IPS-NIHi7 (cell line): ENCODE measurements around the gene MYO16.

Experiments
- DNase-seq: peaks from one replicate; pipeline ENCODE4 v3.0.0; 2012; ENCODE audit warnings: mixed read lengths; ENCODE audit errors: extremely low spot score

The MYO16 gene

GRCh38 chr13:109121826-109122225, 492.4 kb downstream of the MYO16 start:
- peak; percentile 29 for DNase-seq

GRCh38 chr13:109123971-109124370, 494.6 kb downstream of the MYO16 start:
- peak; percentile 15 for DNase-seq

DNA sequence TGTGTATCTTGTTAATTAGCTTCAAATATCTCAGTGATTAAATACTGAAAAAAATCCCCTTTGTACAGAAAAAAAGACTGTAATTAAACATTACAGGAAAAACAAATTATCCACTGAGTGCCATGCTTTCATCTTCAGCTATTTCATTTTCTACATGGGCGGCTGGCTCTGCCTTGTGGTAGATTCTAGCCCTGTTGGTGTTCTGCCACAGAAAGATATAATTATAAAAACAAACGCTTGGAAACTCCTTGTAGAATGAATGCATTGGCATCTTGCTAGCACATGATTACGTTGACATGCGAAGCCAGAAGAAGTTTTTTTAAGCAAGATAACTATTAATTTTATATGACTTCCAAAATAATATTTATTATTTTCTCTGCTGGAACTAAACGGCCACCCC, 496.8 kb downstream of the MYO16 start:
- no peak for DNase-seq

DNA sequence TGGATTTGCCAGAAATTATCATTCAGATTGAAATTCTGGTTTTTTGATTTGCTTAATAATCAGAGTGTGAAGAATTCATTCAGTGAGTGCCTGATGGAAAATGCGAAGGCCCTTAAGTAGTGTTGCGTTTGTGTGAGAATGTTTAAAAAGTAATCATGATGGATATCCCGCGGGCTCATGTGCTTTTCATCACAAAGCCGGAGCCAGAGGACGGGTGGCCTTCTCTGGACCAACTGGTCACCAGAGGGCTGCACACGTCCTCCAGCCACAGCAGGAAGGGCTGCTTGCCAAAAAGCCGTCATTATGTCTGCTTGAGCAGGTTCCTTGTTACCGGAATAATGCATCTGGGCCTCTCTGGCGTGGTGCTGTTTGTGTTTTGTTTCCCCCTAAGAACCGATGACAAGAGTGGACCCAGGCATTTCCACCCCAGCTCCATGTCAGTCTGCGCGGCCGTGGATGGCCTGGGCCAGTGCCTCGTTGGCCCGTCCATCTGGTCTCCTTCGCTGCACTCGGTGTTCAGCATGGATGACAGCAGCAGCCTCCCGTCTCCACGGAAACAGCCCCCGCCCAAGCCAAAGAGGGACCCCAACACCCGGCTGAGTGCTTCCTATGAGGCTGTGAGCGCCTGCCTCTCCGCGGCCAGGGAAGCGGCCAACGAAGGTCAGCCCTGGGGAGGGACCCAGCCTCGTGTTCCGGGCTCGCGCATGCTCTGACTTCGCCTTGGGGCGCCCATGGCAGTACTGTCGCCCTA, 497.7 kb downstream of the MYO16 start:
- no peak for DNase-seq

GRCh38 chr13:109128121-109128520, 498.7 kb downstream of the MYO16 start:
- DNase-seq = no peak

- DNase-seq = no peak
Observed at GRCh38 chr13:109130093-109130835, 500.9 kb downstream of the MYO16 start.

GRCh38 chr13:109131698-109132257, 502.4 kb downstream of the MYO16 start:
- peak; percentile 41 for DNase-seq

- peak; percentile 29 for DNase-seq
Observed at GRCh38 chr13:109135018-109135417, 505.6 kb downstream of the MYO16 start.

- no peak for DNase-seq
Observed at GRCh38 chr13:109136873-109137272, 507.5 kb downstream of the MYO16 start.

- DNase-seq = no peak
Observed at GRCh38 chr13:109139346-109139745, 509.9 kb downstream of the MYO16 start.

GRCh38 chr13:109140054-109140453, 510.6 kb downstream of the MYO16 start:
- no peak for DNase-seq

GRCh38 chr13:109140479-109141349, 511.3 kb downstream of the MYO16 start:
- no peak for DNase-seq

- no peak for DNase-seq
Observed at GRCh38 chr13:109141706-109142105, 512.3 kb downstream of the MYO16 start.

DNA sequence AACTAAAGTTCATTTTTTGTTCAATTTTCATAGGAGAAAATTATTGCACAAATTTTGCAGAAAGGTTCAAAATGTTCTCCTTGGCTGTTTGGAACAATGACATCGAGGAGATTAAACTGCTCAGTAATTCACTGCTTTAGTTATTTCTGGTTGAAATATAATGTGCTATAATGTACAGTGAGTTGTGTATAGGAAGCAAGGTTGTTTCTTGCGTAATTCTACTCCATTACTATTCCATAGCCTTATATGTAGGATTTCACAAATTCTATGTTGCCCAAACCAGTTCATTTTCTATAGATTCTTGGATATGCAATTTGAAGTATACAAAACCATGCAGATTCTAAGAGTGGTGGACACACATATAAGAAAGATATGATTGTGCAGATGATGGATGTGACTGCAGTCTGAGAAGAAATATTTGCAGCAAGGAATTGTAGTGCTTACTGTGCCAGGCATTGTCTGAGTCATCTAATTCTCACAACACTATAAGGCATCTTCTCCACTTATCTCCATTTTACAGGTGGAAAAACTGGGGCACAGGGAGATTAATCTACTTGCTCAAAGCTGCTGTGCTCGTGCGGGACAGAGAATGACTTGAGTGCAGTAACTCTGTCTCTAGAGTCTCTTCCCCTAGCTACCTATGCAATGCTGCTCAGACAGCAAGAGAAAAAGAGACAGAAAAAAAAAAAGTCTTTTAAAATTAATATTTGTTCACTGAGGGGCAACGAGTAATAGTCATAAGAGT, 515.5 kb downstream of the MYO16 start:
- no peak for DNase-seq

GRCh38 chr13:109145631-109146030, 516.2 kb downstream of the MYO16 start:
- DNase-seq = peak; percentile 58

- DNase-seq = no peak
Observed at GRCh38 chr13:109146393-109146792, 517.0 kb downstream of the MYO16 start.

DNA sequence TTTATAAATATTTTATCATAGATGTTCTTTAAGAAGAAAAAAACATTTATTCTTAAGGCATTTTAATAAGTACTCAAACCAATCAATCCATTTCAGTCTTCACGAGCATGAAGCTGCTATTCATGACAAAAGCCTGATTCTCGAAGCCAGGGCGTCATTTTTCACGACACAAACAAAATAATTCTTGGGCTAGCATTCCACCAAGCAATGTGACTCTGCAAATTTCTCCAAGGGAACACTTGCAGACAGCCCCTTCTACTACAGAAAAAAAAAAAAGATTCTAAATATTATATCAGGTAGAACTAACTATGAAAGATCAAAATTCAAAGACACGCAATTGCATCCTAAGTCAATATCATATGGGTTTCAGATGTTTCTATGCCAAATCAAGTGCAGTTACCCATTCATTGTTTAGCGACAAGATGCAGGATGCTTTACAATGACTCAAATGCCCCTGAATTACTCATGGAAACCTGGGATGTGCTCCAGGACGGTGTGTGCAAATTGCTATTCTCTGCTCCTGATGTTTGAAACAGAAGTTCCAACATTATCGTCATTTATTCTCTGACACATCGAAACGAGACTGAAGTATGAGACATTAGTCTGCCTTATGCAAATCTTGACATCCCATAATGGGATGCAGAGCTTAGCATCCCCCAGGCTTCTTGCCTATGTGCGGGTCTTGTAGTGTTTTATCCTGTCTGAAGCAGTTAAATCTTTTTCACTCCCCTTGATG, 517.7 kb downstream of the MYO16 start:
- no peak for DNase-seq

DNA sequence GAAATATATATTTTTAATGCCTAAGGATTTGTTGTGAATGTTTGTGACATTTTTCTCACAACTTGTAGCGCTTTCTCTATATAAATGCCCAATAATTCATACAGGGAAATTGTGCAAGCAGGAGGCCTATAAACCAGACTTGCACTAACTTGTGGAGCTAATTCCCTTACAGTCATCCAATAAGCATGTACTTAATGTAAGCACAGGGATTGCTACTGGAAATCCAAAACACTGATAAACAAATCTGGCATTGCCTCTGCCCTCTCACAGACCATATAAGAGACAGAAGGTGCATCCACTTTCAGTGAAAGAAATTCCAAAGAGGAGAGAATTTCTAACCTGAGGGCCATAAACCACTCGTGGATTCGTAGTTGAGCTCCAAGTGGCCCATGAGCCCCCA, 518.8 kb downstream of the MYO16 start:
- no peak for DNase-seq

- DNase-seq = no peak
Observed at GRCh38 chr13:109150696-109151095, 521.3 kb downstream of the MYO16 start.

GRCh38 chr13:109151255-109151654, 521.8 kb downstream of the MYO16 start:
- no peak for DNase-seq

DNA sequence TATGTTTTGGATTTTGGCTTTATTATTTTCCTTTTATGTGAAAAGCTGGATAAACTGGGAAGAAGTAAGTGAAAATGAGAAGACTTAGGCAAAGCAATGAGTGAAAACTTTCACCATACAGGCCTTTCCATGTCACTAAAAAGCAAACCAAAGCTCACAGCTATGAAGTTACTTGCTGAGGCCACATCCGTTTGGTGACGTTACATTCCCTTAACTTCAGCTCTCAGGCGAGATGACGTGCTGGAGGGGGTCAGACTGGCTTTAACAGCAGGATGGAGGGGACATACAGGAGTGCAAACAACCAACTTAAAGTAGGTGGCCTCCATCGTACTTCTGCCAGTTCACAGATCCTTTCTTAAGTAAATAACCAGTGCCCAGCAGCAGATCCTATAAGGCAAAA, 522.3 kb downstream of the MYO16 start:
- no peak for DNase-seq
